ENCODE results near the gene ATP6V0D1.

Gene ATP6V0D1

GRCh38 chr16:67407788-67408452, 73.0 kb downstream of the ATP6V0D1 start:
- H2AFZ ChIP-seq (ENCODE audit: low read depth, low read length): no peak overlapping the region
- no peak for TF ChIP-seq EZH2phosphoT487 (IDR thresholded peaks at IDR 0.05; ENCODE audit: low read depth)
- TF ChIP-seq, protein P1, sequence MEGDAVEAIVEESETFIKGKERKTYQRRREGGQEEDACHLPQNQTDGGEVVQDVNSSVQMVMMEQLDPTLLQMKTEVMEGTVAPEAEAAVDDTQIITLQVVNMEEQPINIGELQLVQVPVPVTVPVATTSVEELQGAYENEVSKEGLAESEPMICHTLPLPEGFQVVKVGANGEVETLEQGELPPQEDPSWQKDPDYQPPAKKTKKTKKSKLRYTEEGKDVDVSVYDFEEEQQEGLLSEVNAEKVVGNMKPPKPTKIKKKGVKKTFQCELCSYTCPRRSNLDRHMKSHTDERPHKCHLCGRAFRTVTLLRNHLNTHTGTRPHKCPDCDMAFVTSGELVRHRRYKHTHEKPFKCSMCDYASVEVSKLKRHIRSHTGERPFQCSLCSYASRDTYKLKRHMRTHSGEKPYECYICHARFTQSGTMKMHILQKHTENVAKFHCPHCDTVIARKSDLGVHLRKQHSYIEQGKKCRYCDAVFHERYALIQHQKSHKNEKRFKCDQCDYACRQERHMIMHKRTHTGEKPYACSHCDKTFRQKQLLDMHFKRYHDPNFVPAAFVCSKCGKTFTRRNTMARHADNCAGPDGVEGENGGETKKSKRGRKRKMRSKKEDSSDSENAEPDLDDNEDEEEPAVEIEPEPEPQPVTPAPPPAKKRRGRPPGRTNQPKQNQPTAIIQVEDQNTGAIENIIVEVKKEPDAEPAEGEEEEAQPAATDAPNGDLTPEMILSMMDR (IDR thresholded peaks at IDR 0.05; ENCODE audit: low read depth, low read length): no peak
- no peaks in the 10 kb centered on the region for H4K20me1 ChIP-seq (ENCODE audit: insufficient read depth, low read length)
- H3K79me2 ChIP-seq (ENCODE audit: low read length): no peaks in the 10 kb centered on the region
- H3K36me3 ChIP-seq (replicated peaks; ENCODE audit: low read depth, low read length): no peaks in the 10 kb centered on the region
- H3K9ac ChIP-seq (ENCODE audit: low read length): no peak overlapping the region
- no peak overlapping the region for H3K27ac ChIP-seq (ENCODE audit: low read length)
- no peak overlapping the region for H3K4me2 ChIP-seq (ENCODE audit: low read length)
- H3K27me3 ChIP-seq (ENCODE audit: low read depth, low read length): no peaks in the 10 kb centered on the region
- no peak overlapping the region for H3K4me3 ChIP-seq (ENCODE audit: low read length)
- no peaks in the 10 kb centered on the region for H3K4me1 ChIP-seq (ENCODE audit: low read length)
- no peaks in the 10 kb centered on the region for H3K9me3 ChIP-seq (ENCODE audit: insufficient read depth, low read length)

GRCh38 chr16:67407176-67407787, 73.7 kb downstream of the ATP6V0D1 start:
- Histone ChIP-seq H3K36me3 (replicated peaks; ENCODE audit: low read depth, low read length) (no peaks in the 10 kb centered on the region), H3K27me3 (ENCODE audit: low read depth, low read length) (no peaks in the 10 kb centered on the region), H3K79me2 (ENCODE audit: low read length) (no peaks in the 10 kb centered on the region), H3K27ac (ENCODE audit: low read length) (no peak overlapping the region), H3K9ac (ENCODE audit: low read length) (no peak overlapping the region), H3K9me3 (ENCODE audit: insufficient read depth, low read length) (no peaks in the 10 kb centered on the region), H3K4me3 (ENCODE audit: low read length) (no peak overlapping the region), H4K20me1 (ENCODE audit: insufficient read depth, low read length) (no peaks in the 10 kb centered on the region), H3K4me1 (ENCODE audit: low read length) (no peaks in the 10 kb centered on the region), H2AFZ (ENCODE audit: low read depth, low read length) (no peak overlapping the region), H3K4me2 (ENCODE audit: low read length) (no peak overlapping the region)
- TF ChIP-seq, protein P1 (IDR thresholded peaks at IDR 0.05; ENCODE audit: low read depth, low read length): no peak
- no peak for TF ChIP-seq EZH2phosphoT487 (IDR thresholded peaks at IDR 0.05; ENCODE audit: low read depth)

GRCh38 chr16:67406111-67406971, 74.6 kb downstream of the ATP6V0D1 start:
- no peak overlapping the region for H3K9ac ChIP-seq (ENCODE audit: low read length)
- no peaks in the 10 kb centered on the region for H3K27me3 ChIP-seq (ENCODE audit: low read depth, low read length)
- no peaks in the 10 kb centered on the region for H4K20me1 ChIP-seq (ENCODE audit: insufficient read depth, low read length)
- peaks cover 3% of the 10 kb centered on the region for H3K4me1 ChIP-seq (ENCODE audit: low read length)
- H3K4me3 ChIP-seq (ENCODE audit: low read length): no peak overlapping the region
- no peaks in the 10 kb centered on the region for H3K79me2 ChIP-seq (ENCODE audit: low read length)
- H3K27ac ChIP-seq (ENCODE audit: low read length): no peak overlapping the region
- H2AFZ ChIP-seq (ENCODE audit: low read depth, low read length): no peak overlapping the region
- no peaks in the 10 kb centered on the region for H3K36me3 ChIP-seq (replicated peaks; ENCODE audit: low read depth, low read length)
- no peak overlapping the region for H3K4me2 ChIP-seq (ENCODE audit: low read length)
- H3K9me3 ChIP-seq (ENCODE audit: insufficient read depth, low read length): no peaks in the 10 kb centered on the region
- no peak for TF ChIP-seq EZH2phosphoT487 (IDR thresholded peaks at IDR 0.05; ENCODE audit: low read depth)
- TF ChIP-seq, protein P1 (IDR thresholded peaks at IDR 0.05; ENCODE audit: low read depth, low read length): no peak

GRCh38 chr16:67405336-67405735, 75.6 kb downstream of the ATP6V0D1 start:
- Histone ChIP-seq H3K4me3 (ENCODE audit: low read length) (no peak overlapping the region), H3K9ac (ENCODE audit: low read length) (no peak overlapping the region), H3K79me2 (ENCODE audit: low read length) (no peaks in the 10 kb centered on the region), H2AFZ (ENCODE audit: low read depth, low read length) (no peak overlapping the region), H3K36me3 (replicated peaks; ENCODE audit: low read depth, low read length) (no peaks in the 10 kb centered on the region), H3K9me3 (ENCODE audit: insufficient read depth, low read length) (no peaks in the 10 kb centered on the region), H3K27ac (ENCODE audit: low read length) (no peak overlapping the region), H4K20me1 (ENCODE audit: insufficient read depth, low read length) (no peaks in the 10 kb centered on the region), H3K4me2 (ENCODE audit: low read length) (no peak overlapping the region), H3K27me3 (ENCODE audit: low read depth, low read length) (no peaks in the 10 kb centered on the region), H3K4me1 (ENCODE audit: low read length) (peaks cover 13% of the 10 kb centered on the region)
- TF ChIP-seq, protein P1 (IDR thresholded peaks at IDR 0.05; ENCODE audit: low read depth, low read length): no peak
- TF ChIP-seq EZH2phosphoT487 (IDR thresholded peaks at IDR 0.05; ENCODE audit: low read depth): no peak

All from OCI-LY3 (cell line).